RWPE2 (cell line): Measurements from ENCODE around the gene CHD5.

Experiments
- ATAC-seq: fragments of 200-7000 bp; cut with Tn5 transposase; 3 replicates; pipeline ENCODE4 v1.9.1; 2021; ENCODE audit warnings: low read depth
- DNase-seq: peaks from one replicate; pipeline ENCODE4 v3.0.0-alpha.2; 2020; ENCODE audit warnings: low spot score
- H3K27ac ChIP-seq: fragments of 450-650 bp; 2 replicates; pipeline ENCODE4 v1.5.1; 2017; ENCODE audit warnings: mild to moderate bottlenecking; ENCODE audit not compliant: poor library complexity, severe bottlenecking
- H3K27me3 ChIP-seq: fragments of 250-450 bp; sonication (Bioruptor Pico); 2 replicates; pipeline ENCODE4 v1.5.1; 2021; ENCODE audit warnings: mild to moderate bottlenecking, moderate library complexity; ENCODE audit not compliant: insufficient read depth, poor library complexity, severe bottlenecking
- H3K36me3 ChIP-seq: fragments of 250-450 bp; sonication (Bioruptor Pico); 2 replicates; pipeline ENCODE4 v1.5.1; 2020; ENCODE audit warnings: low read depth, mild to moderate bottlenecking, moderate library complexity
- H3K4me1 ChIP-seq: fragments of 250-450 bp; sonication (Bioruptor Pico); 2 replicates; pipeline ENCODE4 v1.5.1; 2021; ENCODE audit warnings: mild to moderate bottlenecking, moderate library complexity; ENCODE audit not compliant: insufficient read depth, poor library complexity, severe bottlenecking
- H3K4me3 ChIP-seq: fragments of 250-450 bp; sonication (Bioruptor Pico); 2 replicates; pipeline ENCODE4 v1.5.1; 2021; ENCODE audit warnings: mild to moderate bottlenecking, moderate library complexity; ENCODE audit not compliant: severe bottlenecking
- H3K9me3 ChIP-seq: fragments of 250-450 bp; sonication (Bioruptor Pico); 2 replicates; pipeline ENCODE4 v1.5.1; 2021; ENCODE audit warnings: mild to moderate bottlenecking, moderate library complexity; ENCODE audit not compliant: severe bottlenecking
- CTCF ChIP-seq: fragments of 450-650 bp; IDR thresholded peaks from one replicate; pipeline ENCODE4 v1.5.1; 2017; ENCODE audit warnings: mild to moderate bottlenecking, moderate library complexity; ENCODE audit not compliant: poor library complexity, severe bottlenecking

CHD5 gene

GRCh38 chr1:6090996-6091822 is 88.9 kb downstream of the CHD5 start:
- H3K36me3 ChIP-seq, result no peaks in the 10 kb centered on the region
- no peak for ATAC-seq
- no peaks in the 10 kb centered on the region for H3K27me3 ChIP-seq
- H3K4me3 ChIP-seq, result no peak overlapping the region
- no peaks in the 10 kb centered on the region for H3K4me1 ChIP-seq
- TF ChIP-seq CTCF, result no peak
- H3K27ac ChIP-seq, result no peak overlapping the region
- no peak for DNase-seq
- H3K9me3 ChIP-seq, result no peaks in the 10 kb centered on the region

- no peak for ATAC-seq
Measured at GRCh38 chr1:6090288-6090687, 89.8 kb downstream of the CHD5 start.

GRCh38 chr1:6088956-6089355 is 91.2 kb downstream of the CHD5 start:
- Histone ChIP-seq H3K4me3 (no peak overlapping the region), H3K27me3 (no peaks in the 10 kb centered on the region), H3K36me3 (no peaks in the 10 kb centered on the region), H3K9me3 (no peaks in the 10 kb centered on the region), H3K27ac (no peak overlapping the region), H3K4me1 (no peaks in the 10 kb centered on the region)
- no peak for TF ChIP-seq CTCF
- DNase-seq (no peak), ATAC-seq (no peak)

More at GRCh38 chr1:6090288-6090687, 89.8 kb downstream of the CHD5 start:
- no peaks in the 10 kb centered on the region for H3K27me3 ChIP-seq
- no peak for DNase-seq
- H3K36me3 ChIP-seq, result no peaks in the 10 kb centered on the region
- TF ChIP-seq CTCF, result no peak
- no peaks in the 10 kb centered on the region for H3K4me1 ChIP-seq
- H3K27ac ChIP-seq, result no peak overlapping the region
- no peaks in the 10 kb centered on the region for H3K9me3 ChIP-seq
- H3K4me3 ChIP-seq, result no peak overlapping the region

- no peaks in the 10 kb centered on the region for H3K36me3 ChIP-seq
Measured at GRCh38 chr1:6087958-6088357, 92.2 kb downstream of the CHD5 start.

More at GRCh38 chr1:6087958-6088357, 92.2 kb downstream of the CHD5 start:
- ATAC-seq (no peak), DNase-seq (no peak)
- no peak for TF ChIP-seq CTCF
- H3K4me1 ChIP-seq, result no peaks in the 10 kb centered on the region
- no peaks in the 10 kb centered on the region for H3K27me3 ChIP-seq
- no peak overlapping the region for H3K4me3 ChIP-seq
- no peak overlapping the region for H3K27ac ChIP-seq
- H3K9me3 ChIP-seq, result no peaks in the 10 kb centered on the region
